Fibroblast of pulmonary artery (primary cell): ENCODE data around the gene KCNQ4.
A peak's percentile ranks its signal among the peaks of the same experiment; 100 is the strongest.

Experiments
- DNase-seq: peaks from one replicate; pipeline ENCODE4 v3.0.0-alpha.2; 2010; ENCODE audit warnings: low read depth
- H3K4me3 ChIP-seq: replicated peaks from 2 replicates; pipeline ENCODE4 v1.5.1; 2011; ENCODE audit warnings: low read depth, mild to moderate bottlenecking, control low read depth, low read length, moderate library complexity
- TF ChIP-seq, protein P1 (sequence below): IDR thresholded peaks from 2 replicates; pipeline ENCODE4 v1.5.1; 2011; ENCODE audit warnings: mild to moderate bottlenecking, control low read depth, low read length, inconsistent platforms; ENCODE audit errors: missing control alignments

Gene KCNQ4

GRCh38 chr1:40796939-40797667 is 13.5 kb downstream of the KCNQ4 start:
- no peak overlapping the region for H3K4me3 ChIP-seq
- TF ChIP-seq, protein P1, sequence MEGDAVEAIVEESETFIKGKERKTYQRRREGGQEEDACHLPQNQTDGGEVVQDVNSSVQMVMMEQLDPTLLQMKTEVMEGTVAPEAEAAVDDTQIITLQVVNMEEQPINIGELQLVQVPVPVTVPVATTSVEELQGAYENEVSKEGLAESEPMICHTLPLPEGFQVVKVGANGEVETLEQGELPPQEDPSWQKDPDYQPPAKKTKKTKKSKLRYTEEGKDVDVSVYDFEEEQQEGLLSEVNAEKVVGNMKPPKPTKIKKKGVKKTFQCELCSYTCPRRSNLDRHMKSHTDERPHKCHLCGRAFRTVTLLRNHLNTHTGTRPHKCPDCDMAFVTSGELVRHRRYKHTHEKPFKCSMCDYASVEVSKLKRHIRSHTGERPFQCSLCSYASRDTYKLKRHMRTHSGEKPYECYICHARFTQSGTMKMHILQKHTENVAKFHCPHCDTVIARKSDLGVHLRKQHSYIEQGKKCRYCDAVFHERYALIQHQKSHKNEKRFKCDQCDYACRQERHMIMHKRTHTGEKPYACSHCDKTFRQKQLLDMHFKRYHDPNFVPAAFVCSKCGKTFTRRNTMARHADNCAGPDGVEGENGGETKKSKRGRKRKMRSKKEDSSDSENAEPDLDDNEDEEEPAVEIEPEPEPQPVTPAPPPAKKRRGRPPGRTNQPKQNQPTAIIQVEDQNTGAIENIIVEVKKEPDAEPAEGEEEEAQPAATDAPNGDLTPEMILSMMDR = no peak
- no peak for DNase-seq

DNA sequence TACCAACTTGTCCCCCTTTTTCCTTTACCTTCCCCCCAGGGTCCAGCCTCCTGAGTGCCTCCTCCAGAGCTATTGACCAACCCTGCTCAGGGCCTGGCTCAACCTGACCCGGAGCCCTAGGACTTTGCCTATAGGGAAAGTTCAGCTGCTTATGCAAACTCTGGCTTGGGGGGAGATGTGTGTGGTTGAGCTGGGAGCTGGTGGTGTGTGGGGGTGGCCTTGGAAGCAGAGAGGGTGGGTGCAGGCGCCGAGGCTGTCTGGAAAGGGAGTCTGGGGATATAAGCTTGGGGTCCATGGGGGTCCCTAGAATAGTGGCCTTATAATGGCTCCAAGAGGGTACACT is 14.1 kb downstream of the KCNQ4 start:
- no peak overlapping the region for H3K4me3 ChIP-seq
- TF ChIP-seq, protein P1 = no peak
- DNase-seq = no peak

- DNase-seq = no peak
- no peak overlapping the region for H3K4me3 ChIP-seq
- TF ChIP-seq, protein P1 = no peak
Observed at GRCh38 chr1:40798366-40799281, 15.0 kb downstream of the KCNQ4 start.

- no peak overlapping the region for H3K4me3 ChIP-seq
- TF ChIP-seq, protein P1 = no peak
- DNase-seq = peak; percentile 44
Observed at GRCh38 chr1:40799351-40799867, 15.8 kb downstream of the KCNQ4 start.

DNA sequence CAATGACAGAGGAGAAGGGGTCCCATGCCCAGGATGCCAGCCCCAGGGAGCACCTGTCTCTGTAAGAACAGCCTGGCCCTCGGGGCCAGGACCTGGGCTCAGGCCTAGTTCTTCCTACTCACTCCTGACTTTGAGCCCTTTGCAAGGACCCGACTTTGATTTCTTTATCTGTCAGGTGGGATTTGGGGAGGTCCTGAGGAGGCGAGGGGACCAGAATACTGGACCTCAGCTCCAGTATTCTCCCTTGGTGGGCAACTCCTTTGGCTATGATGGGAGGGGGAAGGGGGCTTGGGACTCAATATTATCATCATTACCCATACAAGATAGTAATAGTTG is 18.1 kb downstream of the KCNQ4 start:
- no peak for DNase-seq
- H3K4me3 ChIP-seq = peak overlapping the region; percentile 48
- TF ChIP-seq, protein P1 = no peak

DNA sequence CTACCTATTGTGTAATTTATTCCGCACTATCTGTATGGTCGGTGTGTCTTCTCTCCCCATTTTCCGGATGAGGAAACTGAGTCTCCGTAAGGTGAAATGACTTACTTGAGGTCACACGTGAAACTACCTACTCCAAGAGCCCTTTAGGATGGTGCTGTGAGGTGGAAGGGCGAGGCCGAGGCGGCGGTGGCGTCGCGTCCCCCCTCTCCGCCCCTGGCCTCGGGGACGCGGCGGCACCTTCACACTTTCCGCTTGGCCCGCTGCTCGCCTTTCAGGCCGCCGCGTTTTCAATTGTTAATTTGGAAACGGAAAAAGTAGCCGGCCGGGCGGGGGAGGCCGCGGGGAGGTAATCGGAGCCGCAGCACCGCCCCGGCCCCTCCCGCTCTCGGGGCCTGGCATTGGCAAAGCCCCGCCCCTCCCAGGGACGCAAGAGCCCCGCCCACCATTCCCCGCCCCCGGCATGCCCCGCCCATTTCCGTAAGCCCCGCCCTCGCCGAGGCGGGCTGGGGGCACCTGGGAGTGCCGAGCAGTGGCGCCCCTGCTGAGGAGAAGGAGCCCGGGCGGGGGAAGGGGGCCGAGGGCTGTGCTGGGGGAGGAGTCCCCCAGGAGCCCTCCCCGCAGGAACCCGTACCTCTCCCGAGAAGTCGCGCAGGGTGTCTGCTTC is 18.6 kb downstream of the KCNQ4 start:
- TF ChIP-seq, protein P1 = no peak
- DNase-seq = peak; percentile 64
- peak overlapping the region; percentile 48 for H3K4me3 ChIP-seq
